ENCODE data around the gene SDK1.

GRCh38 chr7:4000139-4000538 is 699.1 kb downstream of the SDK1 start:
- no peak for TF ChIP-seq CTCF (IDR thresholded peaks at IDR 0.05)
- no peak for TF ChIP-seq POLR2A (IDR thresholded peaks at IDR 0.05)
